HepG2 (cell line): Measurements from ENCODE around the gene MRPS17. TPM values are rescaled to one million over a fixed set of nuclear protein-coding genes. Genes with fewer than 3 reads are reported as not detected.

Experiments used
- ATAC-seq: fragments of 200-7000 bp; cut with Tn5 transposase; 3 replicates; pipeline ENCODE4 v1.9.1; 2020; ENCODE audit warnings: mild to moderate bottlenecking, moderate library complexity
- BruUV-seq: library from RNA; stranded (reverse); fragments of 400-500 nt; replicated peaks from 2 replicates; lab custom pipeline; 2021; lab: Mats Ljungman, UMichigan
- CTCF ChIA-PET: fragments of 300-600 bp; formaldehyde crosslinking; extraction: SDS; loops from one replicate; lab custom pipeline; 2021; ENCODE audit warnings: low total read pairs, inconsistent platforms, low intra/inter-chr PET ratio; lab: Yijun Ruan, JAX
- POLR2A ChIA-PET: fragments of 350-600 bp; sonication (Branson Sonifier 250); formaldehyde crosslinking; loops from one replicate; lab custom pipeline; 2020; ENCODE audit warnings: antibody characterized with exemption, inconsistent platforms; lab: Yijun Ruan, JAX
- DNase-seq: peaks from one replicate; pipeline ENCODE4 v3.0.0-alpha.2; 2015; ENCODE audit warnings: low spot score
- FAIRE-seq: peaks from 3 replicates; lab custom pipeline; 2011; peaks lifted over from hg19 to GRCh38; lab: Jason Lieb, UNC
- H2AFZ ChIP-seq: one replicate; pipeline ENCODE4 v1.6.1; 2011; ENCODE audit warnings: low read length, inconsistent platforms
- H3K27ac ChIP-seq: fragments of 300-600 bp; 3 replicates; pipeline ENCODE4 v1.8.0; 2011; ENCODE audit warnings: mixed run types, mild to moderate bottlenecking, mixed read lengths, low read length, inconsistent platforms; ENCODE audit not compliant: insufficient read depth; ENCODE audit errors: extremely low read length
- H3K27me3 ChIP-seq, 2 experiments: fragments of 200-600 bp in 1 of 2; 2 replicates in 1 of 2; 3 replicates in 1 of 2; pipeline versions ENCODE4 v1.6.0 to v1.8.0; 2011; ENCODE audit warnings: low read length in 2 of 2, mild to moderate bottlenecking in 2 of 2, moderate library complexity in 2 of 2, inconsistent platforms in 1 of 2; ENCODE audit not compliant: insufficient read depth in 2 of 2, control insufficient read depth in 1 of 2
- H3K36me3 ChIP-seq, 2 experiments: fragments of 200-600 bp in 1 of 2; replicated peaks in 1 of 2; 2 replicates in 1 of 2; 3 replicates in 1 of 2; pipeline versions ENCODE4 v1.5.1 to v1.8.0; 2011; ENCODE audit warnings: low read length in 2 of 2, inconsistent platforms in 1 of 2; ENCODE audit not compliant: insufficient read depth in 2 of 2, control insufficient read depth in 1 of 2
- H3K4me1 ChIP-seq: 2 replicates; pipeline ENCODE4 v1.5.1; 2012; ENCODE audit warnings: low read length, inconsistent platforms; ENCODE audit not compliant: insufficient read depth
- H3K4me2 ChIP-seq: 2 replicates; pipeline ENCODE4 v1.6.0; 2011; ENCODE audit warnings: low read depth, low read length, inconsistent platforms
- H3K4me3 ChIP-seq, 3 experiments: fragments of 200-600 bp in 1 of 3; sonication (generic), shearing (Covaris generic) in 1 of 3; replicated peaks in 1 of 3; 2 replicates each; pipeline ENCODE4 v1.5.1; 2011 to 2016; ENCODE audit warnings: low read length in 3 of 3, inconsistent platforms in 2 of 3, low read depth in 2 of 3, mild to moderate bottlenecking in 2 of 3, control low read depth in 1 of 3, mixed read lengths in 1 of 3; ENCODE audit not compliant: insufficient read depth in 1 of 3
- H3K79me2 ChIP-seq: one replicate; pipeline ENCODE4 v1.6.1; 2011; ENCODE audit warnings: low read length, inconsistent platforms; ENCODE audit not compliant: insufficient read depth
- H3K9ac ChIP-seq: 2 replicates; pipeline ENCODE4 v1.6.0; 2011; ENCODE audit warnings: mild to moderate bottlenecking, low read depth, low read length, inconsistent platforms; ENCODE audit not compliant: insufficient read depth
- H3K9me3 ChIP-seq: 2 replicates; pipeline ENCODE4 v1.5.1; 2012; ENCODE audit warnings: mild to moderate bottlenecking, low read length
- H4K20me1 ChIP-seq: 2 replicates; pipeline ENCODE4 v1.6.0; 2011; ENCODE audit warnings: inconsistent platforms, mild to moderate bottlenecking, low read length, moderate library complexity; ENCODE audit not compliant: insufficient read depth
- ASH2L ChIP-seq: fragments of 300-600, 200-600 bp; sonication (generic); IDR thresholded peaks from 2 replicates; pipeline ENCODE4 v1.7.0; 2017; ENCODE audit warnings: low read depth, mild to moderate bottlenecking, moderate library complexity, mixed read lengths, low read length; ENCODE audit not compliant: insufficient read length
- ESRRA ChIP-seq: sonication (generic); formaldehyde crosslinking; IDR thresholded peaks from 2 replicates; pipeline ENCODE4 v1.5.1; 2020; ENCODE audit warnings: mild to moderate bottlenecking, low read depth, missing genetic modification reagents
- FOSL2 ChIP-seq: sonication (generic); formaldehyde crosslinking; IDR thresholded peaks from 2 replicates; pipeline ENCODE4 v1.4.0; 2020; ENCODE audit warnings: missing genetic modification reagents
- KDM5A ChIP-seq: fragments of 200-600 bp; sonication (generic); IDR thresholded peaks from 2 replicates; pipeline ENCODE4 v1.7.0; 2018; ENCODE audit warnings: antibody characterized with exemption, mild to moderate bottlenecking, low read length, borderline replicate concordance
- MXD4 ChIP-seq: IDR thresholded peaks from 2 replicates; pipeline ENCODE4 v1.6.1; 2016; ENCODE audit warnings: mild to moderate bottlenecking, missing biosample characterization, missing genetic modification reagents
- NFE2 ChIP-seq: sonication (generic); formaldehyde crosslinking; IDR thresholded peaks from 2 replicates; pipeline ENCODE4 v1.4.0; 2020; ENCODE audit warnings: missing genetic modification reagents
- NONO ChIP-seq, 2 experiments: fragments of 450-650 bp in 1 of 2; sonication (generic) in 1 of 2; formaldehyde crosslinking in 1 of 2; IDR thresholded peaks in 1 of 2; conservative IDR thresholded peaks in 1 of 2; 2 replicates each; pipeline versions ENCODE4 v1.6.1 to v1.8.0; 2017 to 2022; ENCODE audit warnings: mild to moderate bottlenecking in 1 of 2, missing genetic modification reagents in 1 of 2, moderate library complexity in 1 of 2
- ZBTB21 ChIP-seq: sonication (generic); formaldehyde crosslinking; IDR thresholded peaks from 2 replicates; pipeline ENCODE4 v1.4.0; 2020; ENCODE audit warnings: missing genetic modification reagents
- ZNF17 ChIP-seq: sonication (generic); formaldehyde crosslinking; IDR thresholded peaks from 2 replicates; pipeline ENCODE4 v1.5.0; 2020; ENCODE audit warnings: mild to moderate bottlenecking, missing genetic modification reagents
- ZNF235 ChIP-seq: sonication (generic); formaldehyde crosslinking; IDR thresholded peaks from 2 replicates; pipeline ENCODE4 v1.8.1; 2023; ENCODE audit warnings: mild to moderate bottlenecking, missing genetic modification reagents, borderline replicate concordance
- ZNF564 ChIP-seq: sonication (generic); formaldehyde crosslinking; IDR thresholded peaks from 2 replicates; pipeline ENCODE4 v1.8.1; 2023; ENCODE audit warnings: mild to moderate bottlenecking, missing genetic modification reagents
- WGBS: methylation state at CpG from one replicate; pipeline ENCODE4 v1.1.6; 2017; ENCODE audit warnings: low lambda C conversion rate; 5-methylcytosine and 5-hydroxymethylcytosine counted together
- in situ Hi-C: cut with HindIII; loops from 2 replicates; pipeline ENCODE4 v1.10.0; 2017; ENCODE audit warnings: low pct_unique_long_range_greater_than_20kb; ENCODE audit not compliant: extremely low pct_ligation_motif_present
- intact Hi-C: fragments of 100-400 bp; cut with micrococcal nuclease; formaldehyde crosslinking; loops from one replicate; pipeline ENCODE4 v1.10.0; 2022; ENCODE audit not compliant: unreplicated experiment
- polyA plus RNA-seq, 8 experiments: library from polyadenylated mRNA; depleted of rRNA in 3 of 8; stranded (reverse) in 7 of 8; unstranded in 1 of 8; fragments of >200 nt; fragmentation: Illumina TruSeq in 4 of 8; extraction: Trizol in 4 of 8; gene quantifications; 2 replicates each; pipeline versions ENCODE4 v1.2.1 to v1.2.3, GENCODE V29; 2011 to 2016; ENCODE audit warnings: low read depth in 4 of 8, missing spikeins in 1 of 8, mixed read lengths in 1 of 8; ENCODE audit not compliant: insufficient read depth in 1 of 8
- total RNA-seq, 5 experiments: library from RNA; depleted of rRNA; stranded (reverse); fragments of >200 nt; fragmentation: Illumina TruSeq; extraction: Trizol; gene quantifications; 2 replicates each; pipeline ENCODE4 v1.2.3, GENCODE V29; 2016; ENCODE audit warnings: low read depth in 1 of 5
- TF ChIP-seq, protein P1 (sequence below): sonication (generic); formaldehyde crosslinking; IDR thresholded peaks from 2 replicates; pipeline ENCODE4 v1.4.0; 2020; ENCODE audit warnings: missing genetic modification reagents, mild to moderate bottlenecking, borderline replicate concordance
- TF ChIP-seq, protein P2 (sequence below): sonication (generic); formaldehyde crosslinking; IDR thresholded peaks from 2 replicates; pipeline ENCODE4; 2020; ENCODE audit warnings: missing genetic modification reagents, mild to moderate bottlenecking, borderline replicate concordance
- TF ChIP-seq, protein P3 (sequence below): sonication (generic); formaldehyde crosslinking; IDR thresholded peaks from 2 replicates; pipeline ENCODE4 v1.4.0; 2020; ENCODE audit warnings: mild to moderate bottlenecking, missing genetic modification reagents
- TF ChIP-seq, protein P4 (sequence below): IDR thresholded peaks from 2 replicates; pipeline ENCODE4 v1.6.1; 2016; ENCODE audit warnings: low read depth

MRPS17 gene
- total and polyA plus RNA-seq, 2 of the 13 experiments (the other 11 are each of a cell fraction or from before 2014, with no cell fraction given): 14.9 to 31.3 TPM

DNA sequence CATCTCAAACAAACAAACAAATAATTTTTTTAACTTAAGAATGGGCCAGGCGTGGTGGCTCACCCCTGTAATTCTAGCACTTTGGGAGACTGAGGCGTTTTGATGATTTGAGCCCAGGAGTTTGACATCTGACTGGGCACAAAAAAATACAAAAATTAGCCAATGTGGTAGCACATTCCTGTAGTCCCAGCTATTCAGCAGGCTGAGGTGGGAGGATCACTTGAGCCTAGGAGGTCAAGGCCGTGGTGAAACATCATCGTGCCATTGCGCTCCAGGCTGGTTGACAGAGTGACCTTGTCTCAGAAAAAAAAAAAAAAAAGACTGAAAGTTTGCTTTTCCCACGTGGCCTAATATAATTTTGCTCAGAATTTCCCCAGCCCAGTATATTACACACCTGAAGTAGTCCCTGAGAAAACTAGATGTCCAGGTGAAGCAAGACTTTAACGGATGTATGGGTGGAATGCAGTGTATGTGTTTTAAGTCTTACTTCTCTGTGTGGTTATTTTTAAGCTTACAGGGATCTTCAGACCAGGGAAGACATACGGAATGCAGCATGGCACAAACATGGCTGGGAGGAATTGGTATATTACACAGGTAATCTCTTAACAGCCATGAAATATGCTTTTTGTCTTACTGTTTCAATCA is 45.3 kb downstream of the MRPS17 start:
- peaks cover 3 to 15% of the 10 kb centered on the region in 2 experiments; a peak in 2 of 5 replicates for H3K36me3 ChIP-seq
- ATAC-seq (peak; percentile 87), DNase-seq (peak; percentile 91), FAIRE-seq (peak; percentile 96)
- H3K4me3 ChIP-seq: no peak overlapping the region; a peak in 1 of 6 replicates
- in situ Hi-C loops (no loop called here), intact Hi-C loops (loop anchor here (2.0 kb wide), 1 partner anchor 78 kb away; no protein-coding TSS in a partner anchor)
- no peak overlapping the region for H2AFZ ChIP-seq
- no peaks in the 10 kb centered on the region for H3K9me3 ChIP-seq
- 19% methylated on average over 8 of the region's 8 CpGs for WGBS
- peaks cover 53% of the 10 kb centered on the region for H3K4me1 ChIP-seq
- CTCF ChIA-PET: no interaction called here
- peak overlapping the region; percentile 42; the same call in 1 of the 2 replicates for H3K4me2 ChIP-seq
- H4K20me1 ChIP-seq: no peaks in the 10 kb centered on the region
- H3K79me2 ChIP-seq: no peaks in the 10 kb centered on the region
- peak overlapping the region; percentile 47; the same call in 1 of the 2 replicates for H3K9ac ChIP-seq
- H3K27ac ChIP-seq: peak overlapping the region; percentile 64
- POLR2A ChIA-PET: interaction anchor here (0.7 to 2.3 kb wide), 7 partner anchors 10 to 75 kb away, joined by 3 to 14 read pairs (median 5); partner anchors contain the start of gene NIPSNAP2
- H3K27me3 ChIP-seq: no peaks in the 10 kb centered on the region
- BruUV-seq: no TSS peak
- TF ChIP-seq MXD4 (0 out of 2 replicates have a peak, but pooled peaks have one; percentile 42), KDM5A (no peak), ASH2L (peak; percentile 48), ZBTB21 (CRISPR knock-in tag) (no peak), NFE2 (CRISPR knock-in tag) (no peak), ZNF564 (CRISPR knock-in tag) (no peak), ESRRA (CRISPR knock-in tag) (peak; percentile 93), FOSL2 (CRISPR knock-in tag) (peak; percentile 73), ZNF235 (CRISPR knock-in tag) (no peak), ZNF17 (CRISPR knock-in tag) (no peak), NONO (IDR thresholded peaks at IDR 0.05) (no peak), NONO (CRISPR knock-in tag; conservative IDR thresholded peaks at IDR 0.05) (peak; percentile 74)
- TF ChIP-seq, protein P1, sequence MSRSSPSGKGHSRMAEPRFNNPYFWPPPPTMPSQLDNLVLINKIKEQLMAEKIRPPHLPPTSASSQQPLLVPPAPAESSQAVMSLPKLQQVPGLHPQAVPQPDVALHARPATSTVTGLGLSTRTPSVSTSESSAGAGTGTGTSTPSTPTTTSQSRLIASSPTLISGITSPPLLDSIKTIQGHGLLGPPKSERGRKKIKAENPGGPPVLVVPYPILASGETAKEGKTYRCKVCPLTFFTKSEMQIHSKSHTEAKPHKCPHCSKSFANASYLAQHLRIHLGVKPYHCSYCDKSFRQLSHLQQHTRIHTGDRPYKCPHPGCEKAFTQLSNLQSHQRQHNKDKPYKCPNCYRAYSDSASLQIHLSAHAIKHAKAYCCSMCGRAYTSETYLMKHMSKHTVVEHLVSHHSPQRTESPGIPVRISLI (CRISPR knock-in tag): peak; percentile 98
- TF ChIP-seq, protein P2, sequence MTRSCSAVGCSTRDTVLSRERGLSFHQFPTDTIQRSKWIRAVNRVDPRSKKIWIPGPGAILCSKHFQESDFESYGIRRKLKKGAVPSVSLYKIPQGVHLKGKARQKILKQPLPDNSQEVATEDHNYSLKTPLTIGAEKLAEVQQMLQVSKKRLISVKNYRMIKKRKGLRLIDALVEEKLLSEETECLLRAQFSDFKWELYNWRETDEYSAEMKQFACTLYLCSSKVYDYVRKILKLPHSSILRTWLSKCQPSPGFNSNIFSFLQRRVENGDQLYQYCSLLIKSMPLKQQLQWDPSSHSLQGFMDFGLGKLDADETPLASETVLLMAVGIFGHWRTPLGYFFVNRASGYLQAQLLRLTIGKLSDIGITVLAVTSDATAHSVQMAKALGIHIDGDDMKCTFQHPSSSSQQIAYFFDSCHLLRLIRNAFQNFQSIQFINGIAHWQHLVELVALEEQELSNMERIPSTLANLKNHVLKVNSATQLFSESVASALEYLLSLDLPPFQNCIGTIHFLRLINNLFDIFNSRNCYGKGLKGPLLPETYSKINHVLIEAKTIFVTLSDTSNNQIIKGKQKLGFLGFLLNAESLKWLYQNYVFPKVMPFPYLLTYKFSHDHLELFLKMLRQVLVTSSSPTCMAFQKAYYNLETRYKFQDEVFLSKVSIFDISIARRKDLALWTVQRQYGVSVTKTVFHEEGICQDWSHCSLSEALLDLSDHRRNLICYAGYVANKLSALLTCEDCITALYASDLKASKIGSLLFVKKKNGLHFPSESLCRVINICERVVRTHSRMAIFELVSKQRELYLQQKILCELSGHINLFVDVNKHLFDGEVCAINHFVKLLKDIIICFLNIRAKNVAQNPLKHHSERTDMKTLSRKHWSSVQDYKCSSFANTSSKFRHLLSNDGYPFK (CRISPR knock-in tag): no peak
- TF ChIP-seq, protein P3, sequence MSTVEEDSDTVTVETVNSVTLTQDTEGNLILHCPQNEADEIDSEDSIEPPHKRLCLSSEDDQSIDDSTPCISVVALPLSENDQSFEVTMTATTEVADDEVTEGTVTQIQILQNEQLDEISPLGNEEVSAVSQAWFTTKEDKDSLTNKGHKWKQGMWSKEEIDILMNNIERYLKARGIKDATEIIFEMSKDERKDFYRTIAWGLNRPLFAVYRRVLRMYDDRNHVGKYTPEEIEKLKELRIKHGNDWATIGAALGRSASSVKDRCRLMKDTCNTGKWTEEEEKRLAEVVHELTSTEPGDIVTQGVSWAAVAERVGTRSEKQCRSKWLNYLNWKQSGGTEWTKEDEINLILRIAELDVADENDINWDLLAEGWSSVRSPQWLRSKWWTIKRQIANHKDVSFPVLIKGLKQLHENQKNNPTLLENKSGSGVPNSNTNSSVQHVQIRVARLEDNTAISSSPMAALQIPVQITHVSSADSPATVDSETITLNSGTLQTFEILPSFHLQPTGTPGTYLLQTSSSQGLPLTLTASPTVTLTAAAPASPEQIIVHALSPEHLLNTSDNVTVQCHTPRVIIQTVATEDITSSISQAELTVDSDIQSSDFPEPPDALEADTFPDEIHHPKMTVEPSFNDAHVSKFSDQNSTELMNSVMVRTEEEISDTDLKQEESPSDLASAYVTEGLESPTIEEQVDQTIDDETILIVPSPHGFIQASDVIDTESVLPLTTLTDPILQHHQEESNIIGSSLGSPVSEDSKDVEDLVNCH (CRISPR knock-in tag): no peak
- TF ChIP-seq, protein P4, sequence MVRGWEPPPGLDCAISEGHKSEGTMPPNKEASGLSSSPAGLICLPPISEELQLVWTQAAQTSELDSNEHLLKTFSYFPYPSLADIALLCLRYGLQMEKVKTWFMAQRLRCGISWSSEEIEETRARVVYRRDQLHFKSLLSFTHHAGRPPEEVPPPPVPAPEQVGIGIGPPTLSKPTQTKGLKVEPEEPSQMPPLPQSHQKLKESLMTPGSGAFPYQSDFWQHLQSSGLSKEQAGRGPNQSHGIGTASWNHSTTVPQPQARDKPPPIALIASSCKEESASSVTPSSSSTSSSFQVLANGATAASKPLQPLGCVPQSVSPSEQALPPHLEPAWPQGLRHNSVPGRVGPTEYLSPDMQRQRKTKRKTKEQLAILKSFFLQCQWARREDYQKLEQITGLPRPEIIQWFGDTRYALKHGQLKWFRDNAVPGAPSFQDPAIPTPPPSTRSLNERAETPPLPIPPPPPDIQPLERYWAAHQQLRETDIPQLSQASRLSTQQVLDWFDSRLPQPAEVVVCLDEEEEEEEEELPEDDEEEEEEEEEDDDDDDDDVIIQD (CRISPR knock-in tag): no peak
